PC-9 (cell line): ENCODE results near the gene HOXD3.

Source experiments
- CTCF ChIP-seq: fragments of 200-600 bp; sonication (generic); conservative IDR thresholded peaks from 2 replicates; pipeline ENCODE4 v1.6.1; 2017; ENCODE audit warnings: mixed run types, antibody characterized with exemption, mild to moderate bottlenecking, moderate library complexity
- EZH2 ChIP-seq: fragments of 200-600 bp; sonication (generic); IDR thresholded peaks from 2 replicates; pipeline ENCODE4 v1.8.0; 2017; ENCODE audit warnings: antibody characterized with exemption, low read depth

- TF ChIP-seq EZH2 (no peak), CTCF (no peak)
These were observed 16.7 kb downstream of the HOXD3 start for GRCh38 chr2:176173567-176174381.
